Activated CD4-positive, alpha-beta T cell treated with anti-CD3 and anti-CD28 coated beads, Interleukin-2, amount 10 ng/mL, durations not matched to agents 24 days and 14 days (primary cell): ENCODE results near the gene TARS3. TPM values are rescaled to one million over a fixed set of nuclear protein-coding genes. Genes with fewer than 3 reads are reported as not detected.
A peak's percentile ranks its signal among the peaks of the same experiment; 100 is the strongest.

Source experiments
- DNase-seq: peaks from one replicate; pipeline ENCODE4 v3.0.0; 2022
- H3K27ac Mint-ChIP-seq: one replicate; pipeline ENCODE4 v1.8.0; 2022; ENCODE audit warnings: mild to moderate bottlenecking, mixed read lengths
- H3K27me3 Mint-ChIP-seq: one replicate; pipeline ENCODE4 v1.8.0; 2022; ENCODE audit warnings: mixed read lengths
- H3K36me3 Mint-ChIP-seq: one replicate; pipeline ENCODE4 v1.8.0; 2022; ENCODE audit warnings: low read depth, mild to moderate bottlenecking, mixed read lengths
- H3K4me1 Mint-ChIP-seq: one replicate; pipeline ENCODE4 v1.8.0; 2021; ENCODE audit warnings: mixed read lengths
- H3K4me3 Mint-ChIP-seq: one replicate; pipeline ENCODE4 v1.8.0; 2022; ENCODE audit warnings: mild to moderate bottlenecking, moderate library complexity, mixed read lengths
- H3K9me3 Mint-ChIP-seq: one replicate; pipeline ENCODE4 v1.8.0; 2021; ENCODE audit warnings: mixed read lengths
- intact Hi-C: fragments of 100-400 bp; cut with micrococcal nuclease; formaldehyde crosslinking; loops from one replicate; pipeline ENCODE4 v1.15.1; 2023
- total RNA-seq: library from RNA; stranded (reverse); gene quantifications from 2 replicates; pipeline ENCODE4 v1.2.3, GENCODE V29; 2022

The TARS3 gene
- total RNA-seq, 1 donor from 2014 or later, result 11.5 TPM

DNA sequence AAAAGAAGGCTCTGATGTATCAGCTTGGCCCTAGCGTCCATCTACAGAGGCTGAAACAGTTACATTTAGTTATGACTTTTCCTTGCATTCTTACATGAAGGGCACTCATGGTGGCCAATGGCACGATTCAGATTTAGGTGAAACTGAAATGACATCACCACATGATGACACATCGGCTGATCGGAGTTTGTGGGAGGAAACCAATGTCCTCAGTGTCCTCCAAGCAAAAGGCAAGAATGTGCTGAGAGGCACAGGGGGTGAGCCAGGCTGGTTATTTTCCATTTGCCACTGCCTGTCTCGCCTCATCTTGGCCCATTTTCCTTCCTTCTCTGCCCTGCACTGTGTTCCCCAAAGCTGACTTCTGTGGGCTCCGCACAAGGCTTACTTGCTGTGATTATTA is 34.4 kb downstream of the TARS3 start:
- Mint-ChIP-seq H3K27me3 (no peaks in the 10 kb centered on the region), H3K36me3 (peaks cover 50% of the 10 kb centered on the region), H3K4me3 (no peak overlapping the region), H3K9me3 (peaks cover 13% of the 10 kb centered on the region), H3K27ac (no peak overlapping the region), H3K4me1 (peaks cover 33% of the 10 kb centered on the region)
- intact Hi-C loops, result no loop called here
- peak; percentile 73 for DNase-seq

GRCh38 chr15:101686718-101687117 is 37.6 kb downstream of the TARS3 start:
- Mint-ChIP-seq H3K4me1 (peaks cover 6% of the 10 kb centered on the region), H3K27ac (no peak overlapping the region), H3K27me3 (no peaks in the 10 kb centered on the region), H3K9me3 (peaks cover 2% of the 10 kb centered on the region), H3K36me3 (peaks cover 50% of the 10 kb centered on the region), H3K4me3 (no peak overlapping the region)
- intact Hi-C loops, result no loop called here
- no peak for DNase-seq

DNA sequence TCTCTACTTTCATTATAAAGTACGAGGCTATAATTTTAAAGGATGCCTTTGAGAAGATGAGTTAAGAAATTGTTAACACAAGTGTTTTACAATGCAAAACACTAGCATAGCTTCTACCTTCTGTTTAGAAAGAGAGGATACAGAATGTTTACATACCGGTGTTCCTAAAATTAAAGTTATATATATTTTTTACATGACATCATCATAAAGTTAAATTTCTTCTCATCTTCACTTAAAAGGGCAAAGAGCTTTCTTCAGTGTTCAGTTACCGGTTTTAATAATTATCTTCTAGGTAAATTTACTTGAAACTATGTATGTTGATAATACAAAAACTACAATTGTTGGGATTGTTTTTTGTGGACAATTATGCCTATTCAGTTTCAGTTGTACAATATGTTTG is 39.4 kb downstream of the TARS3 start:
- Mint-ChIP-seq H3K27ac (no peak overlapping the region), H3K36me3 (peaks cover 56% of the 10 kb centered on the region), H3K4me3 (no peak overlapping the region), H3K27me3 (no peaks in the 10 kb centered on the region), H3K4me1 (peaks cover 4% of the 10 kb centered on the region), H3K9me3 (no peaks in the 10 kb centered on the region)
- intact Hi-C loops, result no loop called here
- DNase-seq, result no peak

DNA sequence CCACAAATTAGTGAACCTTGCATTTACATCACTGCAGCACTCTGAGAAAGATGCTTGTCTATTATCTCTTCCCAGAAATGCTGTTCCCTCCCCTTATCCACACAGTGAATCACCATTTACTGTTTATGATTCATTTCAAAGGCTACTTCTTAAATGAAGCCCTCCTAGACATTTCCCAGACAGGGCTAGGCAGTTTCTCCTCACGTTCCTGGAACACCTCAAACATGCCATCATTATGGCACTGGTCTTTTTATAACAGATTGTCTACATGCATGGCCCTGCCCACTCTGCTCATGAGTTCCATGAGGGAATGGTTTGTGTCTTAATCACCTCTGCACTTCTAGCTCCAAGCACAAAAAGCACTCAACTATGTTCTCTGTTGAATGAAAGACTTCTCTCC is 39.9 kb downstream of the TARS3 start:
- Mint-ChIP-seq H3K4me3 (no peak overlapping the region), H3K36me3 (peaks cover 60% of the 10 kb centered on the region), H3K9me3 (no peaks in the 10 kb centered on the region), H3K4me1 (peaks cover 3% of the 10 kb centered on the region), H3K27me3 (no peaks in the 10 kb centered on the region), H3K27ac (no peak overlapping the region)
- intact Hi-C loops, result no loop called here
- no peak for DNase-seq

DNA sequence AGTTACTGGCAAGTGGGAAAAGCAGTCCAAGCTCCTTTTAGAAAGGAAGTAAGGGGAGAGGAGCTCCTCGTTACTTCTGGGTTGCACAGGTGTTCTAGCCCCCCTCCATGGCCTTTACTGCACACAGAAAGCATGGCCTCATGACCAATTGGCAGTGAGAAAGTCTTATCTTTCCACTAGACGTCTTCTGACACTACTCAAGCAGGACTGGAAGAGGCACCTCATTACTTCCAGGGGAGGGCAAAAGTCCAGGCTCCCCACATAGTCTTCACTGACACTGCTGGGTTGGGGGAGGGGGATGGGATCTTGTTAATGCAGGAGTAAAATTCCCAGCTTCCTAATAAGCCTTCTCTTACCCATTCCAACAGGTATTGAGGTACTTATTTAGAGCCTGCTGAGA is 44.5 kb downstream of the TARS3 start:
- Mint-ChIP-seq H3K9me3 (no peaks in the 10 kb centered on the region), H3K27ac (no peak overlapping the region), H3K27me3 (no peaks in the 10 kb centered on the region), H3K36me3 (peaks cover 60% of the 10 kb centered on the region), H3K4me3 (no peak overlapping the region), H3K4me1 (peaks cover 3% of the 10 kb centered on the region)
- DNase-seq, result no peak
- intact Hi-C loops, result no loop called here

GRCh38 chr15:101676921-101677329 is 47.3 kb downstream of the TARS3 start:
- intact Hi-C loops, result no loop called here

GRCh38 chr15:101675796-101676582 is 48.3 kb downstream of the TARS3 start:
- intact Hi-C loops, result no loop called here
- no peak overlapping the region for H3K4me3 Mint-ChIP-seq
- no peaks in the 10 kb centered on the region for H3K9me3 Mint-ChIP-seq
- H3K4me1 Mint-ChIP-seq, result peaks cover 2% of the 10 kb centered on the region
- H3K36me3 Mint-ChIP-seq, result peaks cover 58% of the 10 kb centered on the region
- peak; percentile 54 for DNase-seq
- H3K27ac Mint-ChIP-seq, result peak overlapping the region; percentile 36
- no peaks in the 10 kb centered on the region for H3K27me3 Mint-ChIP-seq

More at GRCh38 chr15:101676921-101677329, 47.3 kb downstream of the TARS3 start:
- Mint-ChIP-seq H3K4me3 (no peak overlapping the region), H3K9me3 (no peaks in the 10 kb centered on the region), H3K27me3 (no peaks in the 10 kb centered on the region), H3K4me1 (peaks cover 3% of the 10 kb centered on the region), H3K36me3 (peaks cover 59% of the 10 kb centered on the region), H3K27ac (no peak overlapping the region)
- peak; percentile 49 for DNase-seq

DNA sequence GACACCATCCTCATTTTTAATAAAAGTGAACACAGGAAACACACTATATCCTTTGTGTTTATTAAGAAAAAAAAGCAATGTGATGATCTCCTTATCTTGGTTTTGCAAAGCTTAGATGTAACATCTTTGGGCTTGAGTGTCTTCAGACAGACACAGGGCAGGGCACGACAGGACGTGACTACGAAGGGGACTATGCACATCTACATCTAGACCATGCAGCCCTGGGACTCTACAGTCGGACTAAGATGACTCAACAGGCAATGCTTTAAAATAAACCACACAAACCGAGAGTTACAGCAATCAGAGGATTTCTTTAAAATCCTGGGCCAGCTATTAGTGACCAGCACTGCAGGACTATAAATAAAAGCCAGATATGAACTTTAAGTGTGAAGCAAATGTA is 49.3 kb downstream of the TARS3 start:
- DNase-seq, result no peak
- intact Hi-C loops, result no loop called here
- H3K36me3 Mint-ChIP-seq, result peaks cover 59% of the 10 kb centered on the region
- no peak overlapping the region for H3K4me3 Mint-ChIP-seq
- H3K9me3 Mint-ChIP-seq, result no peaks in the 10 kb centered on the region
- H3K4me1 Mint-ChIP-seq, result no peaks in the 10 kb centered on the region
- no peaks in the 10 kb centered on the region for H3K27me3 Mint-ChIP-seq
- no peak overlapping the region for H3K27ac Mint-ChIP-seq

GRCh38 chr15:101672298-101672697 is 52.0 kb downstream of the TARS3 start:
- peak; percentile 48 for DNase-seq
- H3K27ac Mint-ChIP-seq, result no peak overlapping the region
- no peaks in the 10 kb centered on the region for H3K9me3 Mint-ChIP-seq
- H3K36me3 Mint-ChIP-seq, result peaks cover 53% of the 10 kb centered on the region
- H3K27me3 Mint-ChIP-seq, result no peaks in the 10 kb centered on the region
- intact Hi-C loops, result no loop called here
- no peaks in the 10 kb centered on the region for H3K4me1 Mint-ChIP-seq
- no peak overlapping the region for H3K4me3 Mint-ChIP-seq

DNA sequence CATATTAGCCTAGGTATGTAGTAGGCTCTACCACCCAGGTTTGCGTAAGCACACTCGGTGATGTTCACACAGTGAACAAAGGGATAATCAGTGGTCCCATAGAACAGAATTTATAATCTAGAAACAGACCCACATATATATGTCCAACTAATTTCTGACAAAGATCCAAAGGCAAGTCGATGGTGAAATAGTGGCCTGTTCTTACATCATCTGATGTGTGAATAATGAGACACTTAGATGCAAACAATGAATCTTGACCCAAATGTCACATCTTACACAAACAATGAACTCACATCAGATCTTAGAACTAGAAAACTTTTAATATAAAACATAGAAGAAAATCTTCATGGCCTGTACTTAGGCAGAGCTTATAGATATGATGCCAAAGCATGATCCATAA is 54.5 kb downstream of the TARS3 start:
- H3K4me1 Mint-ChIP-seq, result no peaks in the 10 kb centered on the region
- DNase-seq, result no peak
- no peak overlapping the region for H3K27ac Mint-ChIP-seq
- H3K36me3 Mint-ChIP-seq, result peaks cover 54% of the 10 kb centered on the region
- H3K27me3 Mint-ChIP-seq, result no peaks in the 10 kb centered on the region
- intact Hi-C loops, result no loop called here
- H3K4me3 Mint-ChIP-seq, result no peak overlapping the region
- no peaks in the 10 kb centered on the region for H3K9me3 Mint-ChIP-seq

DNA sequence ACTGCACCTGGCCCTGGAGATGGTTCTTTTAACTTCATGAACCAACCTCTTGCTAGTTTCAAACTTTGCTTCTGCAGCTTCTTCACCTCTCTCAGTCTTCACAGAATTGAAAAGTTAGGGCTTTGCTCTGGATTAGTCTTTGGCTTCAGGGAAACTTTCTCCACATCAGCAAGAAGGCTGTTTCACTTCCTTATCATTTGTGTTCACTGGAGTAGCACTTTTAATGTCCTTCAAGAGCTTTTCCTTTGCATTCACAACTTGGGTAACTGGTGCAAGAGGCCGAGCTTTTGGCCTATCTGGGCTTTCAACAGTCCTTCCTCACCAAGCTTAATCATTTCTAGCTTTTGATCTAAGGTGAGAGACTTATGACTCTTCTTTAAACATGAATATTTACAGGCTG is 56.4 kb downstream of the TARS3 start:
- H3K4me1 Mint-ChIP-seq, result no peaks in the 10 kb centered on the region
- peaks cover 45% of the 10 kb centered on the region for H3K36me3 Mint-ChIP-seq
- H3K27ac Mint-ChIP-seq, result no peak overlapping the region
- no peaks in the 10 kb centered on the region for H3K27me3 Mint-ChIP-seq
- no peaks in the 10 kb centered on the region for H3K9me3 Mint-ChIP-seq
- no peak for DNase-seq
- intact Hi-C loops, result no loop called here
- H3K4me3 Mint-ChIP-seq, result no peak overlapping the region

DNA sequence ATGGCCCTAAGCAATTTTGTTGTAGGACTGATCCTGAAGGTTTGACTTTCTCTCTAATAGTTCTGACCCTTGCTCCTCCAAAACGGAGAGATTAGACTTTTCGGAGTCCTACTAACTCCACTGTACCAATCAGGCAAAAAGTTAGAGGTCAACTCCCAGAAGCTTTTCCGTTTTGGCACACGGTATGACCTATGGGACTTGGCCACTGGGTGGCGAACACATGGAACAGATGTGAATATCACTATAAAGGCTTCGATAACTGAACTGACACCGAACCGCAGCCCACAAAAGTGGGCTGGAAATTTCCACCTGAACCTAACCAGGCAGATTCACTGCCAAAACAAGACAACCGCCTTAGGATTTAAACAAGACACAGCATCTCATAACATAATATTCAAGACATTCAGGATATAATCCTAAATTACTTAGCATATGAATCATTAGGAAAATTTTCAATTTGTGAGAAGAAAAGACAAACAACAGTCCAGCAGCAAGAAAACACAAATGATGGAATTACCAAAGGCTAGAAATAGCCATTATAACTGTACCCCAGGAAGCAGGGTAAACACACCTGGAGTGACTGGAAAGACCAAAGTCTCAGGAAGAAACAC is 59.9 kb downstream of the TARS3 start:
- Mint-ChIP-seq H3K27ac (no peak overlapping the region), H3K27me3 (no peaks in the 10 kb centered on the region)

GRCh38 chr15:101662203-101662602 is 62.1 kb downstream of the TARS3 start:
- H3K27ac Mint-ChIP-seq, result no peak overlapping the region
- no peak for DNase-seq
- intact Hi-C loops, result no loop called here
- H3K9me3 Mint-ChIP-seq, result no peaks in the 10 kb centered on the region
- no peak overlapping the region for H3K4me3 Mint-ChIP-seq
- no peaks in the 10 kb centered on the region for H3K4me1 Mint-ChIP-seq
- peaks cover 27% of the 10 kb centered on the region for H3K36me3 Mint-ChIP-seq
- no peaks in the 10 kb centered on the region for H3K27me3 Mint-ChIP-seq

More for the DNA sequence above, 59.9 kb downstream of the TARS3 start:
- DNase-seq, result peak; percentile 56
- intact Hi-C loops, result no loop called here
- Mint-ChIP-seq H3K4me1 (no peaks in the 10 kb centered on the region), H3K4me3 (no peak overlapping the region), H3K36me3 (peaks cover 35% of the 10 kb centered on the region), H3K9me3 (no peaks in the 10 kb centered on the region)

- intact Hi-C loops, result no loop called here
- Mint-ChIP-seq H3K36me3 (peaks cover 20% of the 10 kb centered on the region), H3K4me3 (no peak overlapping the region), H3K4me1 (no peaks in the 10 kb centered on the region), H3K27me3 (no peaks in the 10 kb centered on the region), H3K27ac (no peak overlapping the region), H3K9me3 (no peaks in the 10 kb centered on the region)
- peak; percentile 44 for DNase-seq
These were observed 64.3 kb downstream of the TARS3 start for GRCh38 chr15:101660005-101660404.
